NCI-H2107 treated with DMSO at 0.1 percent for 48 hours (cell line): ENCODE results near the gene C19orf85.
A peak's percentile ranks its signal among the peaks of the same experiment; 100 is the strongest.
"Not testable (repeated sequence)": the region's sequence is repeated elsewhere in the genome, so short reads cannot be mapped to it uniquely, and the experiment has no call there.

ENCODE experiments used
- DNase-seq: peaks from one replicate; lab custom pipeline; 2025; ENCODE audit not compliant: unreplicated experiment; lab: John Stamatoyannopoulos, UW

Gene C19orf85

DNA sequence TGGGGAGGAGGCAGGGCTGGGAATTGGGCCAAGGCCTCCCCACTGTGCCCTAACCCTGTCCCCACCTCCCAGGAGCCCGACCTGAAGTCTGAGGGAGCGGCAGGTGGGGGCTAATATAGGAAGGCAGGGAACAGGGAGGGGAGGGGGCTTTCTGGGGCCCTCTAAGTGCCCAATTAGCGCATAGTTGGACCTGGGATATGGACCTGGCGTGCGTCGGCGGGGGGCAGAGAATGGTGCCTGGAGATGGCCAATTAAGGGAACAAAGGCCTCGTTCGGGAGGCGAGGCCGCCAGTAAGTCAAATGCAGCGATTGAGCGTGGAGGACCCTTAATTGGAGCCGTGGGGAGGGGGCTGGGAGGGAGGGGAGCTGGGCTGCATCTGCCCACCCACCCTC is at the start of gene C19orf85:
Gene C19orf85, minus strand, starts transcription at position 90 of the 393 bp plus-strand sequence. CDS start 197 bp downstream, outside the sequence.
- no peak for DNase-seq

DNA sequence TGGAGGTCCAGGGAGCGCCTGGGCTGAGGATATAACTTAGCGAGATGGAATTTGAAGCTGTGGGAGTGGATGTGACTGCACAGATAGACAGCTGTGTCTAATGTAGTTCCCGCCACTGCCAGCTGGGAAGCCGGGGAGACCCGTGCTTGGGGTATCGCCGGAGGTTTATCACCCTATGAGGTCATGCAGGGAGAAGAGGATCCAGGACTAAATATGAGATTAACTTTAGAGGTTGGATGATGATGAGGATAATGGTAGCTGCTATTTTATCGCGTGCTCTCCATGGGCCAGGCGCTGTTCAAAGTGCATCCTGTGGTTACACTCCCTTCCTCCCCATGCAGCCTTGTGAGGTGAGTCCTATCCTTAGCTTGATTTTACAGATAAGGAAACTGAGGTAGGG is 43.6 kb upstream of the C19orf85 start:
- no peak for DNase-seq

DNA sequence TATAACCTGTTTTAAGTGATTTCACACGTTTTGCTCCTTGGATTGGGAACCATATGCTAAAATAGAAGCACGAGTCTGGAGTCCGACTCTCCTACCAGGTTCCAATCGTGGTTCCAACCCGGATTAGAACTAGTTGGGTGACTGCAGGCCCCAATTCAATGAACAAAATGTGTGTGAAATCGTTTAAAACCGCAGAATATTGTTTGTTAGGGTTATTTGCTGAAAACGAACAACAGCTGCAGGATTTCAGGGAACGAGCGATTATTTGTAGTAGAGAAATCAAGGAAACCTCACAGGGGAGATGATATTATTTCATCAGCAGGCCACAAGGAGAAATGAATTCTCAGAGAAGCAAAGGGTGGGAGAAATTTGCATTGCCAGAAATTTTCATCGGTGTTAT is 40.4 kb upstream of the C19orf85 start:
- no peak for DNase-seq

DNA sequence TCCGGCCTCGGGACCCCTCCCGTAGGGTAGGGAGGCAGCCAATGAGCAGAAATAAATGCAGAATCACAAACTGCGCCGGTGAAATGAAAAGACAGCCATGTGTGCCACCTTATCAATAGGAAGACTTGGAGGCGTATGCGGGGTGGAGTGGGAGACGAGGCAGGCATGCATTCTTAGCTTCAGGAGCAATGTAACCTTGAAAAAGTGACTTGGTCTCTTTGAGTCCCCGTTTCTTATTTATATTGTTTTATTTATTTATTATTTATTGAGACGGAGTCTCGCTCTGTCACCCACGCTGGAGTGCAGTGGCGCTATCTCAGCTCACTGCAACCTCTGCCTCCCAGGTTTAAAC is 39.7 kb upstream of the C19orf85 start:
- DNase-seq = no peak

DNA sequence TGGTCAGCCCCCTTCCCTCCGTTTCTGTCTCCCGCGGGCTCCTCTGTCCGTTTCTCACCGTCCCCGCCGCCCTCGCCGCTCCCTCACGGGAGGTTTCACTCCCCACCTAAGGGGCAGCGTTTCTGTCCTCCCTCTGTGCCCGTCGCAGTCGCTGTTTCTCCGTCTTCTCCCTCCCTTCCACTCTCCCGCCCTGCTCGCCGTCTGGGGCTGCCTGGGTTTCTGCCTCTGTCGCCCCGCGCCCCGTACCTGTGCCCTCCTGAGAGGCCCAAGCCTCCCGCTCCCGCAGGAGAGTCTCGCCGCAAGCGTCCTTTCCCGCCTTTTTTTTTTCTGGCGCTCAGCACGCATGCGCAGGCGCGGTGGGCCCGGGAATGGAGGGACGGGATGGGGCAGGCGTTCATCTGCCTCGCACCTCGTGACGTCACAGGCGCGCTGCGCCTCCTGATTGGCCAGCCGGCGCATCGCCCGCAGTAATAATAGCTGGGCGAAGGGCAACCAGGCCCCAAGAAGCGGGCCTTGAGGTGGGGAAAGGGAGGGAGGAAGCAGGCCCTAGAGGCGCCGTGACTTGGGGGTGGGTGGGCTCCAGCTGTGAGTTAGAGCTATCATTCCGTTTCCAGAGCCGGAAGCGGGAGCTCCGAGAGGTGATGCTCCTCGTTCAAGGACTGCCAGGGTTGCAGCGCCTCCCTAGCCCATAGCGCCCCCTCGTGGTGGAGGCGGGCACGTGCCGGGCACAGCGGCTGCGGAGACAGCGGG is 39.1 kb upstream of the C19orf85 start:
- DNase-seq = peak; percentile 34

DNA sequence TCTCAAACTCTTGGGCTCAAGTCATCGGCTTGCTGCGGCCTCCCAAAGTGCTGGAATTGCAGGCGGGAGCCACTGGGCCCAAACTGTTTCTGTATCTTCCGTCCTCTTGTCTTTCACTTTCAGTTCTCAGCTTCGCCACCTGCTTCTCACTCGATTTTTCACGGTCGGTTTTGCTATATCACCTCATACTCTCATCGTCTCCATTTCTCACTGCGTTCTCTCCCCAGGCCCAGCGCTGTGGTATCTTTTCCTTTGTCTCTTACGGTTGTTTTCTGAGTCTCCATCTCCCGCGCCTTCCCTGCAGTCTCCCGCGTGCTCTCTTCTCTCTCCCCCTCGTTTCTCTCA is 38.6 kb upstream of the C19orf85 start:
- DNase-seq = no peak

DNA sequence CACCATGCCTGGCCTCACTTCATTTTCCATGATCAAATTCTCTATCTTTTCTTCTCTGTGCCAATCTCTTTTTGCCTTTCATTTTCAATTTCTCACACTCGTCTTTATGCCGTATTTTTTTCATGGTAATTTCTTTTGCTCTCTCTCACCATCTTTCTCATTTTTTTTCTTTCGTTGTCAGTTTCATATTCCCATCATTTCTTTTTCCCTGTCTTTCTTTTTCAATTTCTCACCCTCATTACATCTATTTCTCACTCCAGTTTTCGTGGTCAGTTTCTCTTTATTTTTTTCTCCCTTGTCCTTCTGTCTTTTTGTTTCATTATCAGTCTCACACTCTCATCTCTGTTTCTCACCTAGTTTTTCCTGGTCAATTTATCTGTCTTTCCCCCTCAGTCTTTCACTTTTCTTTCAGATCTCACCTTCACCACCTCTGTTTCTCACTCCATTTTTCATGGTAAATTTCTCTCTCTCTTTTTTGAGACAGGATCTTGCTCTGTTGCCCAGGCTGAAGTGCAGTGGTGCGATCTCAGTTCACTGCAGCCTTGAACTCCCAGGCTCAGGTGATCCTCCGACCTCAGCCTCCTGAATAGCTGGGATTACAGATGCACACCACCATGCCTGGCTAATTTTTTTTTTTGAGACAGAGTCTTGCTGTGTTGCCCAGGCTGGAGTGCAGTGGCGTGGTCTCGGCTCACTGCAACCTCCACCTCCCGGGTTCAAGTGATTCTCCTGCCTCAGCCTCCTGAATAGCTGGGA is 37.8 kb upstream of the C19orf85 start:
- DNase-seq = no peak

DNA sequence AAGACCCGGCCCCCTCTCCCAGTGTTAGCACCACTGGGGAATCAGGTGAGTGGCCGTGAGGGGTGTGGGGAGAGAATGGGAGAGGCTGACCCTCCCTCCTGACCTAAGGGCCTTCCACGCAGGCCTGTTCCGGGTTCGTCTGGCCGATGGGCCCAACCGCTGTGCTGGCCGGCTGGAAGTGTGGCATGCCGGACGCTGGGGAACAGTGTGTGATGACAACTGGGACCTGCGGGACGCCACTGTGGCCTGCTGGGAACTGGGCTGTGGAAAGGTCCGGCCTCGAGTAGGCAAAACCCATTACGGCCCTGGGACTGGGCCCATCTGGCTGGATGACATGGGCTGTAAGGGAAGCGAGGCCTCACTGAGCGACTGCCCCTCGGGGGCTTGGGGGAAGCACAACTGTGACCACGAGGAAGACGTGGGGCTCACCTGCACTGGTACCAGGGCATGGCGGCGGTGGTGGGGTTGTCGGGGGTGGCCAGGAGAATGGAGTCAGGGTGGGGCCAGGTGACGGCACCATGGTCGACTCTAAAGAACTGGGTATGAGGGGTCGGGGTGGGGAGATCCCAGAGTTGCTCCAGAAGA is 35.9 kb upstream of the C19orf85 start:
- no peak for DNase-seq

DNA sequence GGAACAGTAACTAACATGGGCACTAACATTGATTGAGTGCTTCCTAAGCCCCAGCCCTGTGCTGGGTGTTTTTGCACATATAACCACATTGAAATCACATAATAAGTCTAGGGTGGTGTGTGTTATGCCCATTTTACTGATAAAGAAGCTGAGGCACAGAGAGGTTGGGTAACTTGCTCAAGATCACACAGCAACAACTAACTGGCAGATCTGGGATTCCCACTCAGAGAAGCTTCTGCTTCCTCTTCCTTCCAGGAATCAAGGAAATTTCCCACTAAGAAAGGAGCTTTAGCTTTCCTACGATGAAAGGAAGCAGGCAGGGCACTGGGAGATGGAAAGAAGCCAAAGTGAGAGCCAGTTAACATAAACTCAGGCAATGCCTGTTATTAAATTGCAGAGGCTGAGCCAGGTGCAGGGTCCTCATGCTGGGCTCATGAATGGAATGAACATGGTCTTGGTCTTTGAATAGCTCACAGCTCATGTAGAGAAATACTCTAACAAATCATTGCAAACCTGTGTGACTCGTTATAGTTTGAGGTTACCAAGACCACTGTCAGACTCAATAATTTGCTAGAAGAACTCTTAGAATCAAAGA is 33.8 kb upstream of the C19orf85 start:
- DNase-seq = peak; percentile 26

DNA sequence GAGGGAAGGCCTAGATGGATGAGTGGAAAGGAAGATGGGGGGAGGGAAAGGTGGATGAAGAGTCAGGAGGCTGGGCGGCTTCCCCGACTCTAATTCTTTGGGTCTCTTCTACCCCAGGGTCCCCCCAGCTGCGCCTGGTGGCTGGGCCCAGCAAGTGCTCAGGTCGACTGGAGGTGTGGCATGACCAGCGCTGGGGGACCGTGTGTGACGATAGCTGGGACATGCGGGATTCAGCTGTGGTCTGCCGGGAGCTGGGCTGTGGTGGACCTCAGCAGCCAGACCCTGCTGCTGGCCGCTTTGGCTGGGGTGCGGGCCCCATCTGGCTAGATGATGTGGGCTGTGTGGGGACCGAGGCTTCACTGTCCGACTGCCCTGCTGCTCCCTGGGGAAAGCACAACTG is 33.2 kb upstream of the C19orf85 start:
- no peak for DNase-seq

DNA sequence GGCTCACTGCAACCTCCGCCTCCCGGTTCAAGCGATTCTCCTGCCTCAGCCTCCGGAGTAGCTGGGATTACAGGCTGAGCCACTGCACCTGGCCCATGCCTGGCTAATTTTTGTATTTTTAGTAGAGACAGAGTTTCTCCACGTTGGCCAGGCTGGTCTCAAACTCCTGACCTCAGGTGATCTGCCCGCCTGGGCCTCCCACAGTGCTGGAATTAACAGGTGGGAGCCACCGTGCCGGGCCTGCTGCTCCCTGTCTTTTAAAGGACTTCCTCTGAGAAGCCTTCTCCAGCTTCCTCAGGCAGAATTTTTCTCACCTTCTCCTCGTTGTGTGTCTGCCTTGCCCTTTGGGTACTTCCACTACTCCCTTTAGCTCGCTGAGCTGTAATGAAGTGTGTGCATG is 32.3 kb upstream of the C19orf85 start:
- DNase-seq = not testable (repeated sequence)

DNA sequence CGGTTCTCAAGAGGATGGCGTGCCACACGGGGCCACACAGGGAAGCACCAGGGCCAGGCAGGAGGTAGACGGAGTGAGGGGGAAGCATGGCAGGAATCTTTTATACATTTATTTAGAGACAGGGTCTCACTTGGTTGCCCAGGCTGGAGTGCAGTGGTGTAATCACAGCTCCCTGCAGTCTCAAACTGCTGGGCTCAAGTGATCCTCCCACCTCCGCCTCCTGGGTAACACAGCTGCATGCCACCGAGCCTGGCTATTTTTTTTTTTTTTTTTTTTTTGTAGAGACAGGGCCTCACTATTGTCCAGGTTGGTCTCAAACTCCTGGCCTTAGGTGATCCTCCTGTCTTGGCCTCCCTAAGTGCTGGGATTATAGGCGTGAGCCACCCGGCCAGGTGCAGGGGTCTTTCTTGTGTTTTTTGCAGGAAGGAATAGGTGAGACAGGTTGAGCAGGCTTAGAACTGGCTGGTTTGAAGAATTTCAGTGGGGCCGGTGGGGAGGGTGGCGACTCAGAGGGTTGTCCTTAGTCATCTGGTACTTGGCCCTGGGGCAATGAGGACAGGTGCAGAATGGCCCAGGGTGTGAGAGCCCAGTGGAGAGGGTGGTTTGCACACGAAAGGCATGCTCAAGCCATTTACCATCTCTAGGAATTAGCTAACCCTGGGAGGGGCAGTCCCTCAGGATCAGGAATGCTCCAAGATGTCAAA is 31.2 kb upstream of the C19orf85 start:
- DNase-seq = no peak

DNA sequence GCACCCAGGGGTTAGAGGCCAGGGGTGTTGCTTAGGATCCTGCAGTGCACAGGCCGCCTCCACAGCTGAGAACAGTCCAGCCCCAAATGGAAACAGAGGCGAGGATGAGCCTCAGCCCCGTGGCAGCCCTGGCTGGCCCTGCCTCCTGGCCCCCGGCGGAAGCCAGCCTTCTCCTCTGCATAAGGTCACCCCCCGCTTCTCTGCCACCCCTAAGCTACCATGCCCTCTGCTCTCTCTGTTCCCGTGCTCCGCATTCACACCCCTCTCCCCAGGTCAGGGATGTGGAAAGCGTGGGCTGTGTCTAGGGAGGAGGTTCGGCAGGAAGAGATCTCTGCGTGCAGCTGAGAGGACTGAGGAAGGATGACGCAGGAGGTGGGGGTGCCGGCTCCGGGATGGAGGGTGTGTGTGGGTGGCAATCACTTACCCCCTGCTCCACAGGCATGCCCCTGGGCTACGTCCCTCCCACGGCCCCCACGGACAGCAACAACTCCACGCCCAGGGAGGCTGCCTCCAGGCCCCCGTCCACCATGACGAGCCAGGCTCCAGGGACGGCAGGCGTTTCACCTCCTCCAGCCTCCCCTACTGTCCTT is 29.7 kb upstream of the C19orf85 start:
- DNase-seq = no peak

DNA sequence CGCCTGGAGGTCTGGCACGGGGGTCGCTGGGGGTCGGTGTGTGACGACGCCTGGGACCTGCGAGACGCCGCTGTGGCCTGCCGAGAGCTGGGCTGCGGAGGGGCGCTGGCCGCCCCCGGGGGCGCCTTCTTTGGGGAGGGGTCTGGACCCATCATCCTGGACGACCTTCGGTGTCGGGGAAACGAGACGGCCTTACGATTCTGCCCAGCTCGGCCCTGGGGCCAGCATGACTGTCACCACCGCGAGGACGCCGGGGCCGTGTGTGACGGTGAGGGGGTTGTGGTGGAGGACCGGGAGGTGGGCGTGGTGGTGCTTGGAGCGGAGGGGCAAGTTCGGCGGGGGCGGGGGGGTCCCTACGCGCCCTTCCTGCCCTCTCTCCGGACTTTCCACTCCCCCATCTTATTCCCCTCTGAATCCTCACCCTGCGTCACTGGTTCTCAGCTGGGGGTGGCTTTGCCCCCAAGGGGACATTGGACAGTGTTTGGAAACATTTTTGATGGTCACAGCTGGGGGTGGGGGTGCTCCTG is 29.2 kb upstream of the C19orf85 start:
- no peak for DNase-seq

DNA sequence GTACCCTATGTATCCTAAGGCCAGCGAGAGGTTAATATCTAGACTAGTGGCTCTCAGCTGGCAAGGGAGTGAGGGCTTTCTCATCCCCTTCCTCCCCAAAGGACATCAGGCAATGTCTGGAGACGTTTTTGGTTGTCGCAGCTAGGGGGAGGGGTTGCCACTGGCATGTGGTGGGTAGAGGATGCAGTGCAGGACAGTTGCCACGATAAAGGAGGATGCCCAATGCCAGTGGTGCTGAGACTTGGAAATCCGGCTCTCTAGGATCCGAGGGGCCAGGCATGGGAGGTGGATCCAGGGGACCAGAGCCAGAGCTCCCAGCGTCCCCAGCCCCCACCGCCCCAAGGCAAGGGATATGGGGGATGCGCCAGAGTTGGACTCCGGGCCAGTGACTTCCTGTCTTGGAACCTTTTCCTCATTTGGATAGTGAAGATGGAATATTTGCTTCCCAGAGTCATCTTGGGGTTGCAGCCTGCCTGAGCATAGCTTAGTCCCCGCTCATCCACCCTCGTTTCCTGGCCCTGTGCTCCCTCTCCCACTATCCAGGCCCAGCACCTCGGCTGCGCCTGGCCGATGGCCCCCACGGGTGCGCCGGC is 28.6 kb upstream of the C19orf85 start:
- DNase-seq = no peak

DNA sequence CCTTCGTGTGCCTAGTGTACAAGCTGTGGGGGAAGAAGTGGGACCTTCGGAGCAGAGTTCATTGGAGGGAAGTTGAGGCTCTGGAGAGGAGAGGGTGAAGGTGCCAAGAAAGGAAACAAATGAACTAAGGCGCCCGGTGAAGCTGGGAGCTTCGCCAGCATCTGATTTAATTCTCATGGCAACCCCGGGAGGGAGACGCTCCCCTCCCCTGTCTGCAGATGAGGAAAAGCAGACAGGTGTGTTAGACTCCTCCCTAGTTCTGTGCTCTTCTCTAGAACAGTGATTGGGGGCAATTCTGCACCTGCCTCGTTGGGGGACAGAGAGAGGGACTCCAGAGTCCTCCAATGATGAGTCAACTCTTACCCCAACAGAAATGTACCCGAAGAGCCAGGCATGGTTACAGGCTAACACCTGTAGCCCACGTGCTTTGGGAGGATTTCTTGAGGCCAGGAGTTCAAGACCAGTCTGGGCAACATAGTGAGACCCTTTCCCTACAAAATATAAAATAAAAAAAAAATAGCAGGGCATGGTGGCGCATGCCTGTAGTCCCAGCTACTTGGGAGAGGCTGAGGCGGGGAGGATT is 27.9 kb upstream of the C19orf85 start:
- peak; percentile 74 for DNase-seq

DNA sequence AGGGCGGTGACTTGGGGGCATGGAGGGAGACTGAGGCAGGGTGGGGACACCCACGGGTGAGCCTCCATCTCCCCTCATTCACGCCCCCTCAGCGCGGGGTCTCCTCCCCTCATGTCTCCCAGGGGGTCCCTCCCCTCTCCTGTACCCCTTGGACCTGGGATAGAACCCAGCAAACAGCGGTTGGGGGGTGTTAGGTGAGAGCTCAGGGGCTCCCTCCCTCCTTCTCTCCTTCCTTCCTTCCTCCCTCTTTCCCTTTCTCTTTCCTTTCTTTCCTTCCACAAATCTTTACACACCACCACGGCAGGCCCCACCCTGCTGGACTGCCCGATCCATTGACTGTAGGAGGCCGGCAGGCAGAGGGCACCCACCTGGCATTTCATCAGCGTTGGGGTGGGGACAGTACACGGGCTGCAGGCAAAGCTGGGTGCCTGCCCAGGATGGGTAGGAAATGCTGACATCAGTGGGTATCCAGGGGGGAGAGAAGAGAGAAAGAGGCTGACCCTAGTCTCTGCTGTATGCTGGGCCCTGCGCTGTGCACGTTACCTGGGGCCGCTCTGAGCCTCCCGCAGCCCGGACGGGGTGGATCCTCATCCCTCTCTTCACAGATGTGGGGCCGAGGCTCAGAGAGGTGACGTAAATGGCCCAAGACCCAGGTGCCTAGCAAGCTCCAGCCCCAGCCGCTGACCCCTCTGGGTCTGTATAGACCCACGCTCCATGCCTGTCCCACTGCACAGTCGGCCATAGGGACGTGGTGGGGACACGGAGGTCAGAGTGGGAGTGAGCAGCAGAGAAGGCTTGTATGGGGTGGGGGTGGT is 27.2 kb upstream of the C19orf85 start:
- no peak for DNase-seq

DNA sequence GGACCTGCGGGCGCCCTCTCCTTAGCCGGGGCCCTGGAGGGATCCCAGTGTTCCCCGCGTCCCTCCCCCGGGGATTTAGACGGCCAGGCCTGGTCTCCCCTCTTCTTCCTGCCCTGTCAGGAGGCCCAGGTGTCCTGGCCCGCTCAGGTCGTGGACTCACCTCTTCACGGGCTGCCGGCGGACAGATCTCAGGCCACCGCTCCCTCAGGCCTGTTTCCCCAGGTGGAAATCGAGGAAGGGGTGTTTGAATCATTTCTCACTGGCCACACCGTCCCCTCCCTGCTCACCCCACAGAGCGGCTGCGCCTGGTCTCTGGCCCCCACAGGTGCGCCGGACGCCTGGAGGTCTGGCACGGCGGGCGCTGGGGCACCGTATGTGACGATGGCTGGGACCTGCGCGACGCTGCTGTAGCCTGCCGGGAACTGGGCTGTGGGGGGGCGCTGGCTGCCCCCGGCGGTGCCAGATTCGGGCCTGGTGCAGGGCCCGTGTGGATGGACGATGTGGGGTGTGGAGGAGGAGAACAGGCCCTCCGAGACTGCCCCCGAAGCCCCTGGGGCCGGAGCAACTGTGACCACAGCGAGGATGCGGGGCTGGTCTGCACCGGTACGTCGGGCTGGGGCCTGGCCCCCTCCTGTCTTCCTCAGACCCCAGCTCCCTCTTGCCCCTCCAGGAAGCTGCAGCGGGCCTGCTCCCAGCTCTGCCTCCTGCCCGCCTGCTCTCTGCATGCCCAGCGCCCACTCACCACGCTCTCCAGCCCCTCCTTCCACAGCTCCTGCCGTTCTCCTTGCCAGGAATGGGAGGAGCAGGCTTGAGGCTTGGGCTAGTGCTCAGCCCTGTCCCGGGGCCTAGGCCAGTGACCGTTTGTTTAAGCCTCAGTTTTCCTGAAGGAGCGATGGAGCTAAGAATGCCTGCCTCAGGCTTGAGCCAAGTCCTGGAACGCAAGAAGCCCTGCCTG is 26.2 kb upstream of the C19orf85 start:
- DNase-seq = no peak
